HepG2 (cell line): ENCODE measurements around the gene RPS6KA2. TPM values are rescaled to one million over a fixed set of nuclear protein-coding genes. Genes with fewer than 3 reads are reported as not detected.
A peak's percentile ranks its signal among the peaks of the same experiment; 100 is the strongest.

Source experiments
- BRD4 ChIP-seq: sonication (generic); formaldehyde crosslinking; IDR thresholded peaks from 2 replicates; pipeline ENCODE4 v1.4.0; 2020; ENCODE audit warnings: missing genetic modification reagents
- EEA1 ChIP-seq: sonication (generic); formaldehyde crosslinking; IDR thresholded peaks from 2 replicates; pipeline ENCODE4 v1.5.1; 2020; ENCODE audit warnings: mild to moderate bottlenecking, missing genetic modification reagents, borderline replicate concordance
- ESRRA ChIP-seq: sonication (generic); formaldehyde crosslinking; IDR thresholded peaks from 2 replicates; pipeline ENCODE4 v1.5.1; 2020; ENCODE audit warnings: mild to moderate bottlenecking, low read depth, missing genetic modification reagents
- FOSL1 ChIP-seq: sonication (generic); formaldehyde crosslinking; IDR thresholded peaks from 2 replicates; pipeline ENCODE4 v1.9.0; 2021; ENCODE audit warnings: missing genetic modification reagents, borderline replicate concordance
- GATAD2A ChIP-seq: IDR thresholded peaks from 2 replicates; pipeline ENCODE4 v1.6.1; 2016
- KLF13 ChIP-seq: sonication (generic); formaldehyde crosslinking; IDR thresholded peaks from 2 replicates; pipeline ENCODE4 v1.4.0; 2020; ENCODE audit warnings: mild to moderate bottlenecking, missing genetic modification reagents
- NONO ChIP-seq, 2 experiments: fragments of 450-650 bp in 1 of 2; sonication (generic) in 1 of 2; formaldehyde crosslinking in 1 of 2; IDR thresholded peaks in 1 of 2; conservative IDR thresholded peaks in 1 of 2; 2 replicates each; pipeline versions ENCODE4 v1.6.1 to v1.8.0; 2017 to 2022; ENCODE audit warnings: mild to moderate bottlenecking in 1 of 2, missing genetic modification reagents in 1 of 2, moderate library complexity in 1 of 2
- RAD51 ChIP-seq: fragments of 450-650 bp; IDR thresholded peaks from 2 replicates; pipeline ENCODE4 v1.6.1; 2016; ENCODE audit warnings: borderline replicate concordance
- ZFP1 ChIP-seq: IDR thresholded peaks from 2 replicates; pipeline ENCODE4 v1.6.1; 2016
- ZNF333 ChIP-seq: sonication (generic); formaldehyde crosslinking; IDR thresholded peaks from 2 replicates; pipeline ENCODE4 v1.4.0; 2020; ENCODE audit warnings: mild to moderate bottlenecking, missing genetic modification reagents, borderline replicate concordance
- ZNF383 ChIP-seq: sonication (generic); formaldehyde crosslinking; IDR thresholded peaks from 2 replicates; pipeline ENCODE4 v1.4.0; 2020; ENCODE audit warnings: missing genetic modification reagents, mild to moderate bottlenecking, borderline replicate concordance
- ZNF543 ChIP-seq: sonication (generic); formaldehyde crosslinking; IDR thresholded peaks from 2 replicates; pipeline ENCODE4 v1.4.0; 2020; ENCODE audit warnings: mild to moderate bottlenecking, missing genetic modification reagents
- polyA plus RNA-seq, 8 experiments: library from polyadenylated mRNA; depleted of rRNA in 3 of 8; stranded (reverse) in 7 of 8; unstranded in 1 of 8; fragments of >200 nt; fragmentation: Illumina TruSeq in 4 of 8; extraction: Trizol in 4 of 8; gene quantifications; 2 replicates each; pipeline versions ENCODE4 v1.2.1 to v1.2.3, GENCODE V29; 2011 to 2016; ENCODE audit warnings: low read depth in 4 of 8, missing spikeins in 1 of 8, mixed read lengths in 1 of 8; ENCODE audit not compliant: insufficient read depth in 1 of 8
- total RNA-seq, 5 experiments: library from RNA; depleted of rRNA; stranded (reverse); fragments of >200 nt; fragmentation: Illumina TruSeq; extraction: Trizol; gene quantifications; 2 replicates each; pipeline ENCODE4 v1.2.3, GENCODE V29; 2016; ENCODE audit warnings: low read depth in 1 of 5
- TF ChIP-seq, protein P1 (sequence below): sonication (generic); formaldehyde crosslinking; IDR thresholded peaks from 2 replicates; pipeline ENCODE4 v1.4.0; 2020; ENCODE audit warnings: missing genetic modification reagents
- TF ChIP-seq, protein P2 (sequence below): sonication (generic); formaldehyde crosslinking; IDR thresholded peaks from 2 replicates; pipeline ENCODE4 v1.4.0; 2020; ENCODE audit warnings: missing genetic modification reagents, mild to moderate bottlenecking, borderline replicate concordance
- TF ChIP-seq, protein P3 (sequence below): sonication (generic); formaldehyde crosslinking; IDR thresholded peaks from 2 replicates; pipeline ENCODE4 v1.8.0; 2022; ENCODE audit warnings: mild to moderate bottlenecking, missing genetic modification reagents; ENCODE audit not compliant: insufficient replicate concordance
- TF ChIP-seq, protein P4 (sequence below): sonication (generic); formaldehyde crosslinking; IDR thresholded peaks from 2 replicates; pipeline ENCODE4 v1.8.1; 2023; ENCODE audit warnings: missing genetic modification reagents, mild to moderate bottlenecking, borderline replicate concordance
- TF ChIP-seq, protein P5 (sequence below): sonication (generic); formaldehyde crosslinking; IDR thresholded peaks from 2 replicates; pipeline ENCODE4 v1.4.0; 2020; ENCODE audit warnings: low read depth, missing genetic modification reagents

The RPS6KA2 gene
- total and polyA plus RNA-seq, 2 of the 13 experiments (the other 11 are each of a cell fraction or from before 2014, with no cell fraction given) = 0.22 to 0.38 TPM

DNA sequence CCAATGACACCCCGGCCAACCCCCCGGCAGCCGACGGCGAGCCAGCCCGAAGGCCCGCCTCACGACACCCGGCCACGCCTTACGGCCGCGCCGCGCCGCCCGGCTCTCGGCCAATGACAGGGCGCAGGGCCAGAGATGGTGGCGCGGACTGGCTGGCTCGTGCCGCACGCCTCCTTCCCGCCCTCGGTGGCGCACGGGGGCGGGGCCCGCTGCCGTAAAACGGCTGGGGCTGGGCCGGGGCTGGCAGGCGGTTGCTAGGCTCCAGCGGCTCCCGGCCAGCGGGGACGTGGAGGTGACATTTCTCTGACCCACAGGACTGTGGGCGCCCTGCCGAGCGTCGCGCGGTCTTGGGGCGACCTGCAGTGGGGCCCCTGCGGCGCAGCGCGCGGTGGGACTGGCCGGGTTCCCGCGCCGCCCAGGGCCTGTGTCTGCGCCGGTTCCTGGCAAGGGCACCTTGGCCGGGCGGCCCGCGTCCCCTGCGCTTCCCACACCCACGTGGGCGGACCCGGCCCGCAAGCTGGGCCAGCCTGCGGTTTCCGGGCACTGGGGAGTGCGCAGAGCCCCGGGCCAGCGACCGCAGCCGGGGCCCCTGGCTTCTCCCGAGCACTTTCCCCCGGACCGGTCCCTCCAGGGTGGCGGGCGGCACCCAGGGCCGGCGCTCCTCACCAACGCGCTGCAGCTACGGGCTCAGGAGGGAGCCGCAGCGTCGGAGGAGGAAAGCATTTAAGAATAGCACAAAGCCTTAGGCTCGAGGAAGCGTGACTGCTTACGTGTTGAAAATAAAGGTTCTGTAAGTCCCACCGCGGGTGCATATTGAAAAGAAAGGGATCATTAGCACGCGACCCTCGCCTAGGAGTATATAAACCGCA is 243.9 kb downstream of the RPS6KA2 start, which contains the start of gene MPC1 (continued):
- TF ChIP-seq, protein P1, sequence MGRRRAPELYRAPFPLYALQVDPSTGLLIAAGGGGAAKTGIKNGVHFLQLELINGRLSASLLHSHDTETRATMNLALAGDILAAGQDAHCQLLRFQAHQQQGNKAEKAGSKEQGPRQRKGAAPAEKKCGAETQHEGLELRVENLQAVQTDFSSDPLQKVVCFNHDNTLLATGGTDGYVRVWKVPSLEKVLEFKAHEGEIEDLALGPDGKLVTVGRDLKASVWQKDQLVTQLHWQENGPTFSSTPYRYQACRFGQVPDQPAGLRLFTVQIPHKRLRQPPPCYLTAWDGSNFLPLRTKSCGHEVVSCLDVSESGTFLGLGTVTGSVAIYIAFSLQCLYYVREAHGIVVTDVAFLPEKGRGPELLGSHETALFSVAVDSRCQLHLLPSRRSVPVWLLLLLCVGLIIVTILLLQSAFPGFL (CRISPR knock-in tag) = no peak; the same call in 1 of the 2 replicates
- peak; percentile 47 for TF ChIP-seq BRD4 (CRISPR knock-in tag)
- TF ChIP-seq FOSL1 (CRISPR knock-in tag) = 0 out of 2 replicates have a peak, but pooled peaks have one; percentile 29
- peak; percentile 90; the same call in 1 of the 2 replicates for TF ChIP-seq ESRRA (CRISPR knock-in tag)
- TF ChIP-seq ZNF543 (CRISPR knock-in tag) = peak; percentile 97
- TF ChIP-seq, protein P2, sequence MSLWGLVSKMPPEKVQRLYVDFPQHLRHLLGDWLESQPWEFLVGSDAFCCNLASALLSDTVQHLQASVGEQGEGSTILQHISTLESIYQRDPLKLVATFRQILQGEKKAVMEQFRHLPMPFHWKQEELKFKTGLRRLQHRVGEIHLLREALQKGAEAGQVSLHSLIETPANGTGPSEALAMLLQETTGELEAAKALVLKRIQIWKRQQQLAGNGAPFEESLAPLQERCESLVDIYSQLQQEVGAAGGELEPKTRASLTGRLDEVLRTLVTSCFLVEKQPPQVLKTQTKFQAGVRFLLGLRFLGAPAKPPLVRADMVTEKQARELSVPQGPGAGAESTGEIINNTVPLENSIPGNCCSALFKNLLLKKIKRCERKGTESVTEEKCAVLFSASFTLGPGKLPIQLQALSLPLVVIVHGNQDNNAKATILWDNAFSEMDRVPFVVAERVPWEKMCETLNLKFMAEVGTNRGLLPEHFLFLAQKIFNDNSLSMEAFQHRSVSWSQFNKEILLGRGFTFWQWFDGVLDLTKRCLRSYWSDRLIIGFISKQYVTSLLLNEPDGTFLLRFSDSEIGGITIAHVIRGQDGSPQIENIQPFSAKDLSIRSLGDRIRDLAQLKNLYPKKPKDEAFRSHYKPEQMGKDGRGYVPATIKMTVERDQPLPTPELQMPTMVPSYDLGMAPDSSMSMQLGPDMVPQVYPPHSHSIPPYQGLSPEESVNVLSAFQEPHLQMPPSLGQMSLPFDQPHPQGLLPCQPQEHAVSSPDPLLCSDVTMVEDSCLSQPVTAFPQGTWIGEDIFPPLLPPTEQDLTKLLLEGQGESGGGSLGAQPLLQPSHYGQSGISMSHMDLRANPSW = no peak
- TF ChIP-seq, protein P3, sequence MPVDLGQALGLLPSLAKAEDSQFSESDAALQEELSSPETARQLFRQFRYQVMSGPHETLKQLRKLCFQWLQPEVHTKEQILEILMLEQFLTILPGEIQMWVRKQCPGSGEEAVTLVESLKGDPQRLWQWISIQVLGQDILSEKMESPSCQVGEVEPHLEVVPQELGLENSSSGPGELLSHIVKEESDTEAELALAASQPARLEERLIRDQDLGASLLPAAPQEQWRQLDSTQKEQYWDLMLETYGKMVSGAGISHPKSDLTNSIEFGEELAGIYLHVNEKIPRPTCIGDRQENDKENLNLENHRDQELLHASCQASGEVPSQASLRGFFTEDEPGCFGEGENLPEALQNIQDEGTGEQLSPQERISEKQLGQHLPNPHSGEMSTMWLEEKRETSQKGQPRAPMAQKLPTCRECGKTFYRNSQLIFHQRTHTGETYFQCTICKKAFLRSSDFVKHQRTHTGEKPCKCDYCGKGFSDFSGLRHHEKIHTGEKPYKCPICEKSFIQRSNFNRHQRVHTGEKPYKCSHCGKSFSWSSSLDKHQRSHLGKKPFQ (CRISPR knock-in tag) = peak; percentile 10
- no peak; the same call in 1 of the 2 replicates for TF ChIP-seq KLF13 (CRISPR knock-in tag)
- TF ChIP-seq RAD51 = no peak
- 0 out of 2 replicates have a peak, but pooled peaks have one; percentile 2 for TF ChIP-seq ZNF383 (CRISPR knock-in tag)
- no peak for TF ChIP-seq NONO (IDR thresholded peaks at IDR 0.05)
- peak; percentile 94 for TF ChIP-seq NONO (CRISPR knock-in tag; conservative IDR thresholded peaks at IDR 0.05)
- TF ChIP-seq, protein P4, sequence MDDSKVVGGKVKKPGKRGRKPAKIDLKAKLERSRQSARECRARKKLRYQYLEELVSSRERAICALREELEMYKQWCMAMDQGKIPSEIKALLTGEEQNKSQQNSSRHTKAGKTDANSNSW = peak; percentile 58; the same call in 1 of the 2 replicates
- TF ChIP-seq ZFP1 (CRISPR knock-in tag) = no peak
- no peak for TF ChIP-seq GATAD2A (CRISPR knock-in tag)
- peak; percentile 51 for TF ChIP-seq EEA1 (CRISPR knock-in tag)
- TF ChIP-seq, protein P5, sequence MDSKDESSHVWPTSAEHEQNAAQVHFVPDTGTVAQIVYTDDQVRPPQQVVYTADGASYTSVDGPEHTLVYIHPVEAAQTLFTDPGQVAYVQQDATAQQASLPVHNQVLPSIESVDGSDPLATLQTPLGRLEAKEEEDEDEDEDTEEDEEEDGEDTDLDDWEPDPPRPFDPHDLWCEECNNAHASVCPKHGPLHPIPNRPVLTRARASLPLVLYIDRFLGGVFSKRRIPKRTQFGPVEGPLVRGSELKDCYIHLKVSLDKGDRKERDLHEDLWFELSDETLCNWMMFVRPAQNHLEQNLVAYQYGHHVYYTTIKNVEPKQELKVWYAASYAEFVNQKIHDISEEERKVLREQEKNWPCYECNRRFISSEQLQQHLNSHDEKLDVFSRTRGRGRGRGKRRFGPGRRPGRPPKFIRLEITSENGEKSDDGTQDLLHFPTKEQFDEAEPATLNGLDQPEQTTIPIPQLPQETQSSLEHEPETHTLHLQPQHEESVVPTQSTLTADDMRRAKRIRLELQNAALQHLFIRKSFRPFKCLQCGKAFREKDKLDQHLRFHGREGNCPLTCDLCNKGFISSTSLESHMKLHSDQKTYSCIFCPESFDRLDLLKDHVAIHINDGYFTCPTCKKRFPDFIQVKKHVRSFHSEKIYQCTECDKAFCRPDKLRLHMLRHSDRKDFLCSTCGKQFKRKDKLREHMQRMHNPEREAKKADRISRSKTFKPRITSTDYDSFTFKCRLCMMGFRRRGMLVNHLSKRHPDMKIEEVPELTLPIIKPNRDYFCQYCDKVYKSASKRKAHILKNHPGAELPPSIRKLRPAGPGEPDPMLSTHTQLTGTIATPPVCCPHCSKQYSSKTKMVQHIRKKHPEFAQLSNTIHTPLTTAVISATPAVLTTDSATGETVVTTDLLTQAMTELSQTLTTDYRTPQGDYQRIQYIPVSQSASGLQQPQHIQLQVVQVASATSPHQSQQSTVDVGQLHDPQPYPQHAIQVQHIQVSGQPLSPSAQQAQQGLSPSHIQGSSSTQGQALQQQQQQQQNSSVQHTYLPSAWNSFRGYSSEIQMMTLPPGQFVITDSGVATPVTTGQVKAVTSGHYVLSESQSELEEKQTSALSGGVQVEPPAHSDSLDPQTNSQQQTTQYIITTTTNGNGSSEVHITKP = no peak; the same call in 1 of the 2 replicates
- peak; percentile 44; the same call in 1 of the 2 replicates for TF ChIP-seq ZNF333 (CRISPR knock-in tag)
